Stimulated activated CD8-positive, alpha-beta memory T cell treated with anti-CD3 and anti-CD28 coated beads, Interleukin-2, amount 100 ng/mL, for 48 hours (primary cell): ENCODE measurements around the gene ADGRG1.
"Not testable (repeated sequence)": the region's sequence is repeated elsewhere in the genome, so short reads cannot be mapped to it uniquely, and the experiment has no call there.

ENCODE experiments used
- DNase-seq, 2 donors: peaks; one replicate each; pipeline ENCODE4 v3.0.0-alpha.2; 2020; ENCODE audit warnings: low read depth in 2 of 2

Gene ADGRG1

DNA sequence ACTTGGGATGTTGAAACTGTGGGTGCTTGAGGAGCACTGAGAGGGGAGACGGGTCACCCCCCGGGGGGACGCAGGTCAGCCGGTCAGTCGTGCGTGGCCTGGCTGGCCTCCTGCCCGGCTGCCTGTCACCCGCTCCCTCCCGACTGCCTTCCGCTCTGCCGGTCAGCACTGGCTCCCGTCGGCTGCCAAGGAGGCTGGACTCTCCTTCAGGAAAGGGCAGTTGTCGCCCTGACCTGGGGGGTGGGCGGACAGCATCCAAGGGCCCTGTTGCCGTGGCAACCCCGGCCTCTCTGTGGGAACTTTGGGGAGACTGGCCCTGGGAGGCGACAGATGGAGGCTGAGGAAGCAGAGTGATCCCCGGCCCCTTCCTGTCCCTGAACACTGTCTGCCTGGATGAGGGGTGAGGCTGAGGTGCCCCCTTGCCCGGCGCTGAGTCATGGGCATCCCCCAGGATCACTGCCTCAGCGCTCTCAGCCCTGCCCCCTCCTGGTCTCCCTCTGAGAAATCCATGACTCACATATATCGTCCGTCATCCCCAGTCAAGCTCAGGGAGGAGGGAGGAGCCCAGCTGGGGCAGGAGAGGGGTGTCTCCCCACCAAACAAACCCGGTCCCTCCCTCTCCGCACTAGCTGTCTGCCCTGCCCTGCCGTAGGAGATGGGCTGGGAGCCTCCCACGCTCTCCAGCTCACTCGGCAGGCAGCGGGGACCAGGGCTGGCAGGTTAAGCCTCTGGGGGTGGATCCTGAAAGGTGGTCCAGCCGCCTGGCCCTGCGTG is at the start of gene ADGRG1:
TSS of gene ADGRG1 (plus strand) at position 623 of the 774 bp plus-strand sequence. CDS start 21,658 bp downstream, outside the sequence.
- peak; percentile 43 to 61 for DNase-seq

DNA sequence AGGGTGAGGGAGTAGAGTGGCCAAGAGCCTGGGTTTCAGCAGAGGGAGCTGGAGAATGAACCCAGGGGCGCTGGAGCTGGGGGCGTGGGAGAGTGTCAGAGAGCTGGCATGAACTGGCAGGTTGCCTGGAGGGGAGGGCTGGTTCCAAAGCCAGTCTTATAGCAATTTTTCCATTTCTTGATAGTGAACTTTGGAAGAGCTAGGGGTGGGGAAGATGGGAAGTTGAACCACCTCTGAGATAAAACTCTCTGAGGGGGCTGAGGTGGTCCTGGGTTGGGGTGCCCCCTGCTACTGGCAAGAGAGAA is 49.1 kb upstream of the ADGRG1 start:
- no peak for DNase-seq

DNA sequence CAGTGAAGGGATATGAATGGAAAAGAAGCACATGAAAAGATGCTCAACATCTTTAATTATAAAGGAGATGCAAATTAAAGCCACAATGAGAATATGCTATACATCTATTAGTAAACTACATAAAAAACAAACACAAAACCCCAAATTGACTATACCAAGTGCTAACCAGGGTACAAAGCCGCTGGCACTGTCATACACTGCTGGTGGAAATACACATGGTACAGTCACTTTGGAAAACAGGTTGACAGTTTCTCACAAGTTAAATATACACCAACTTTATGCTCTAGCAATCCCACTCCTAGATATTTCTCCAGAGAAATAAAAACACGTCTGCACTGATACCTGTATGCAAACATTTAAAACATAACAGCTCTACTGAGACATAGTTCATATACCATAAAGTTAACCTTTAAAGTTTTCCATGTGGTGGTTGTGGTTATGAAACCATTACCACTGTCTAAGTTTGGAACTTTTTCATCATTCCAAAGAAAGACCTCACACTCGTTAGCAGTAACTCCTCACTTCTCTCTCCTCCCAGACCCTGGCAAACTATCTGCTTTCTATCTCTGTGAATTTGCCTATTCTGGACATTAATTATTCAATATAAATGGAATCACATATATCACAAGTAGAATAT is 43.3 kb upstream of the ADGRG1 start:
- no peak for DNase-seq

DNA sequence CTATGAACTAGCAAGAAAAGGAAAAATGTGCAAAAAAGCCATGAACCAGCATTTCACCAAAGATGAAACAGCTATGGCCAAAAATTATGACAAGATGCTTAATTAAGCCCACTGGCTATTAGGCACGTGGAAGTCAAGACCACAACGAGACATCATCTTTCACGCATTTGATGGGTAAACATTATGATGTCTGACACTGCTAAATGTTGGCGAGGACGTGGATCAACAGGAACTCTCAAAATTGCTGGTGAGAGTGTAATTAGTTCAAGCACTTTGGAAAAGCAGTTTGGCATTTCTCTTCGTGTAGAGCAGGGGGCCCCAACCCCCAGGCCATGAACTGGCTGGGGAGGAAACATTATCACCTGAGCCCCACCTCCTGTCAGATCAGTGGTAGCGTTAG is 39.6 kb upstream of the ADGRG1 start:
- no peak for DNase-seq

DNA sequence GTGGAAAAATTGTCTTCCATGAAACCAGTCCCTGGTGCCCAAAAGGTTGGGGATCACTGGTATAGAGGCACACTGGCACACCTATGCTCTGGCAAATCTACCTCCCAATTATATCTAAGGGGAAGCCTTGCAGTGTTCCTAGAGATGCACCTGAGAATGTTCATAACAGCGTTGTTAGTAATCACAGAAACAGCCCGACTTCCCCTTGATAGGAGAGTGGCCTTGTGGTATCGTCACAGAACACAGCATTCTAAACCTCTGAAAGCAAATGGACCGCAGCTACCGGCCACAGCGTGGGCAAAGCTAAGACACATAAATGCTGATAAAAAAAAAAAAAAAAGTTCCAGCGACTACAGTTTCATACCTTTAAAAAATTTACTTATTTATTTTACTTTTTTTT is 39.1 kb upstream of the ADGRG1 start:
- DNase-seq: no peak

DNA sequence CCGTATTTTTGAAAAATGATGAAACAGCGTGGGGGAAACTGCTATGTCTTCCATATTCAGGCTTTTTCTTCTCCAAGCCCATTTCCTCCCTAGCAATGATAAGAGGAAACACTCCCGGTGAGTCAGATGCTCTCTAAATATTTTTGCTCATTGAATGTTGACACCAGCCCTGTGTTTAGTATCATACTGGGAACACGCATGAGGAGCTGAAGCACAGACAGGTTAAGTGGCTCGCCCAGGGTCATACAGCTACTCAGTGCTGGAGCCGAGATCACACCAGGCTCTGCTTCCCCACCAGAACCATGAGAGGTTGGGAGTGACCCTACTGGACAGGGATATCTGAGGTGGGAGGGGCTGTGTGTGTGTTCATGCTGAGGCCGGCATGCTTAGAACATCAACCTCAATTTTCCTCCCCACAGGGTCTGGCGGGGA is 37.8 kb upstream of the ADGRG1 start:
- no peak for DNase-seq

DNA sequence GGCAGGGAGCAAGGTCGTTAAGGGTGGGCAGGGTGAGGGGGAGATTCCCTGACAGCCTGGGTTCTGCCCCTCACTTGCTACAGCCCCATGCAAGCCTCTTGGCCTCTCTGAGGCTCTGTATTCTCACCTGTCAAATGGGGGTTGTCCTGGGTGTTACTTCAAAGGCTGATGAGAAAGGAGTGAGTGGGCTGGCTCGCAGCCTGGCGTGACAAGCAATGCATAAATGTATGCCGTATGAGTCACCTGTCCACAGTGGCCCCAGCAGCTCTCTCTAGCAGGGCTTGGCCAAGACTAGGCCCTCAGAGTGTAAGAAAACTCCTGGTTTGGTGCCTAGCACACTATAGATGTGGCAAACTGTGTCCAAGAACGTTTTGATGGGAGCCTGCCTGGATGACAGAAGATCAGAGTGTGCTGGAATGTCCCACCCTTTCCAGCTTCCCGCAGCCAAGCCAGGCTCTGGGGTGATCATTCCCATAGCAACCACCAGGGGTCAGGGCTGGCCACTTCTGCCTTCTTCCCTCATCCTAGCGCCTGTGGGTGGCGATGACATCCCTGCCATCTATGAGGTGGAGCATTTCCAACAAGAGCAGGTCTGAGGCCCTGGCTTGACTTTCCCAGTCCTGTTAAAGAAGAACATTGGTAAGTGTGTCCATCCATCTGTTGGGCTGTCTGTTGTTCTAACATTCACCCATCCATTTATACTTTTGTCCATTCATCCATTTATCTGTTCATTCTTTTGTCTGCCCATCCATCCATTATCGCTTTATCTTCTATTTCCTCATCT is 37.2 kb upstream of the ADGRG1 start:
- DNase-seq: peak; percentile 64 to 67

DNA sequence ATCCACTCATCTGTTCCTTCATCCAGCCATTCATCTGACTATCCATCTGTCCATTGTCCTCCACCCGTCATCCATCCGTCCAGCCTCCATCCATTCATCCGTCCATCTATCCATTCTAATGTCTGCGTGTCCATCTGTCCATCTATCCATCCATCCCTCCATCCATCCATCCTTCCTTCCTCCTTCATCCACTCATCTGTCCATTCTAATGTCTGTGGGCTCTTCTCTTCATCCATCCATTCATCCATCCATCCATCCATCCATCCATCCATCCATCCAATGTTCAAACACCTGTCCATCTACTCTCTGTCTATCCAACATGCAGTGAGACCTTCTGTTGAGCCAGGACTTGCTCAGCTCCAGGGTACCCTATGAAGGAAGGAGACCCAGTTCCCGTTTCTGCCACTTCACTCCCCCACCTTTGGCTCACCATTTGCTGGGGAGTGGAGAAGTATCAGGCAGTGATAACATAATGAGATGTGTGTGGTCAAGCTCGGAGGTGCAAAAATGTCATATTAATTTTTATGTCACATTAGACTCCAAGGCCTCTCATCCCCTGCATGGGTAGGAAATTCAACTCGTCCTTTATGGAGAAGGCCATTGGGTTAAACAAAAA is 36.5 kb upstream of the ADGRG1 start:
- DNase-seq: no peak

DNA sequence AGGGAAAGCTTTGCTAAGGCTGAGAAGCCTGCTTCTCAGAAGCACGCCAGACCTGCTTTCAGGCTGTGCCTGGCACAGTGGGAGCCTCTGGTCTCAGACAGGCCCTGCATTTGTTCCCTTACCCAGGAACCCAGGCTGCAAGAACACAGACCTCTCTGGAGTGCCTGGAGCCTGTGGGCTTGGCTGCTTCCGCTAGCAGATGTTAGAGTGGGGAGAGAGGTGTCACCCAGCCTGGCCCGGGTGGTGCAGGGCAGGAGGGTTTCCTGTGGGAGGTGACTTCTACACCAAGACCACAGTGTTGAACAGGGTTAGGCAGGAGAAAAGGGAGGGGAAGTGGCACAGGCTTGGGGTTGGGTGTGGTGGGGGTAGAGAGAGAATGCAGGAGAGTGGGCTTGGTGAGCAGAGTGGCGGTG is 35.8 kb upstream of the ADGRG1 start:
- DNase-seq: peak; percentile 63 to 72

DNA sequence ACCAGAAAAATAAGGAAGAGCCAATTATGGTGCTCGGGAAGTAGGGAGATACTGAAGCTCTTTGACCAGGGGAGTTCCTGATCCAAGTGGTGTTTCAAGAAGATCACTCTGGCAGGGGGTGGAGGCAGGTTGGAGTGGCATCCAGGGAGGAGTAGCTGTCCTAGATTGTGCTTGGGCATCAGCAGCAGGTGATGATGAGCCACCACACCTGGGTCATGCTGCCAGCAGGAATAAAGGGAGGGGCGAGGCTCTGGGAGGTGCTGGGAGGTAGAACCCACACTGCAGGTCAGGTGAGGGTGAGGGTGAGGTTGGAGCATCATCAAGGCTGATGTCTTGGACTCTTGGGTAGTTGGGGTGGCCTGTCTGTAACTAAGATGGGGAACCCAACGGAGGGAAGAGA is 35.4 kb upstream of the ADGRG1 start:
- no peak for DNase-seq

DNA sequence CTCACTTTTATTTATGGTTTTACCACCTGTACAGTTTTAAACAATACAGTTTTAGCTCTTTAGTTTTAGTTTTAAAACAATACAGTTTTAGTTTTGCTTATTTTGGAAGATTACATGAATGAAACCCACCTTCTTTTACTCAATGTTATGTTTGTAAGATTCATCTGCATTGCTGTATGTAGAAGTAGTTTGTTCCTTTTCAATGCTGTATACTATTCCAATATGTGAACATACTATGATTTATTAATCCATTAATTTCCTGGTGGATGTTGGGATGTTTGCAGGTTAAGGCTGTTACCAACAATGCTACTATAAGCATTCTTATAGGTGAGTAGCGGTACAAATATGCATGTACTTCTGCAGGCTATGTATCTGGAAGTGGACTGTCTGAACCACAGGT is 34.4 kb upstream of the ADGRG1 start:
- DNase-seq: no peak

DNA sequence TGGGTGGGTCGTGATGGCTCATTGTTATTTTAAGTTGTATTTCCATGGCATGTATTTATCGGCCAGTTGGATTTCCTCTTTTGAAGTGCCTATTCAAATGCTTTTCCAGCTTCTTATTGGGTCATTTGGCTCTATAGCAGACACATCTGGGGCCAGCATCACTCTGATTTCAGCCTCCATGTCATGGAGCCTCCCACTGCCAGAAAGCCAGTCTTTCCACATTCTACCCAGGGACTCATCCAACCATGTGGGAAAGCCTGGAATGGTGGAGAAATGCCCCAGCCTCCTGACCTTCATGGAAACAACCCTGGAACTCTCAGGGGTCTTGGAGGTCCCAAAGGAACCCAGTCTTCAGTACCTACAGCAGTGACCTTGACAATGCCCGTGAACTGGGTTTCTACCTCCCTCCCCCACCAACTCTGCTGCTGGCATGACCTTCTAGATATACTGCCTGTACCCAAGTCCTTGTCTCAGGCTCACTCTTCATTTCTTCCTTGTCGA is 33.8 kb upstream of the ADGRG1 start:
- no peak for DNase-seq

DNA sequence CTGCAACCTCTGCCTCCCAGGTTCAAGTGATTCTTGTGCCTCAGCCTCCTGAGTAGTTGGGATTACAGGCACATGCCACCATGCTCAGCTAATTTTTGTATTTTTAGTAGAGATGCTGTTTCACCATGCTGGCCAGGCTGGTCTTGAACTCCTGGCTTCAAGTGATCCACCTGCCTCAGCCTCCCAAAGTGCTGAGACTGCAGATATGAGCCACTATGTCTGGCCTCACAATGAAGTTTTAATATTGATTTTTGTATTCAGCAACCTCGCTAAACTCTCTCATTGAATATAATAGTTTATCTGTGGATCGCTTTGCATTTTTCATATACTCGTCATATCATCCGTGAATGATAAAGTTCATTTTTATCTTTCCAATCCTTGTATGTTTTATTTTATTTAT is 32.2 kb upstream of the ADGRG1 start:
- DNase-seq: not testable (repeated sequence)

DNA sequence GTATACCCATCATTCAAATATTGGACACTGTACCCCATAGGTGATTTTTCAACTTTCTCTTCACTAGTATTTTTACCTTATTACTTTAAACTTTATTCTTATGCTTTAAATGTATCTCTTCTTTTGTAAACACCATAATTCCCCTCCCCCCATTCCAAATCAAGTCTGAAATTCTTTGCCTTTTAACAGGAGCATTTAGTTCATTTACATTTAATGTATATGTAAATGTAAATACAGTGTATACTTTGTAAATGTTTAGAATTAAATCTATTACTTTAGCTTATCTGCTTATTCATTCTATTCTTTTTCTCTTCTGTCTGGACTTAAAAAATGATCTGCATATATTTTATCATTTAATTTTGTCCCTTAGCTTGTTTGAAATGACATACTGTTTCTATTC is 30.0 kb upstream of the ADGRG1 start:
- no peak for DNase-seq

DNA sequence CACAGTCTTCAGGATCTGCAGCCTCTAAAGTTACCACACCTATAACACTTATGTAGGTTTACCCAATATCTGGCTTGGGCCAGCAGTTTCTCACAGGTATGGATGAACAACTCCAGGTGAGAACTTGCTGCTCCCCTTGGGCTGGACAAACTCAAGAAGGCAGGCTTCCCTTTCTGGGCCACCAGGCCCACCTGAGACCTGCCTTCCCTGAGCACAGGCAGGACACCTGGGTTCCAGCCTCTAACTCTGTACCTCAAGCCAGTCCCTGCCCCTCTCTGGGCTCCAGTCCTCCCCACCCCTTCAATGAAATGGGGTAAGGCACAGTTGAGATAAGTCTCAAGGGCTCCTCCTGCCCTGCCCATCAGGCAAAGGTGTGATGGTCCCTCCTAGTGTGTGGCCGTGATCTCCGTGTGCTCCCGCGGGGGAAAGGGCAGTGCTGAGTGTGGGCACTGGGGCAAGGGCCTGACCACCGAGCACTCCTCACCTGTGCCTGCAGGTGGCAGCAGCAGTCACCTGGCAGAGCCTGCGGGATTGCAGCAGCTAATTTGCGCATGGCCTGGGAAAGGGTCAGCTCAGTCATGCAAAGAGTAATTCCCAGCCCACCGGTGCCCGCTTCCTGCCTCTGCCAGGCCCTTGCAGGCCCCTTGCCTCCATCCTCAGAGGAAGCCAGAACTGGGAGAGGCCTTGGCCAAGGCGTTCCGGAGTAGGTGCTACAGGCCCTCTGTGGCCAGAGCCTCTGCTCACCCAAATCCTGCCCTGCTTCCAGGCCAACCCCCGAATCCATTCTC is 28.2 kb upstream of the ADGRG1 start:
- DNase-seq: no peak

DNA sequence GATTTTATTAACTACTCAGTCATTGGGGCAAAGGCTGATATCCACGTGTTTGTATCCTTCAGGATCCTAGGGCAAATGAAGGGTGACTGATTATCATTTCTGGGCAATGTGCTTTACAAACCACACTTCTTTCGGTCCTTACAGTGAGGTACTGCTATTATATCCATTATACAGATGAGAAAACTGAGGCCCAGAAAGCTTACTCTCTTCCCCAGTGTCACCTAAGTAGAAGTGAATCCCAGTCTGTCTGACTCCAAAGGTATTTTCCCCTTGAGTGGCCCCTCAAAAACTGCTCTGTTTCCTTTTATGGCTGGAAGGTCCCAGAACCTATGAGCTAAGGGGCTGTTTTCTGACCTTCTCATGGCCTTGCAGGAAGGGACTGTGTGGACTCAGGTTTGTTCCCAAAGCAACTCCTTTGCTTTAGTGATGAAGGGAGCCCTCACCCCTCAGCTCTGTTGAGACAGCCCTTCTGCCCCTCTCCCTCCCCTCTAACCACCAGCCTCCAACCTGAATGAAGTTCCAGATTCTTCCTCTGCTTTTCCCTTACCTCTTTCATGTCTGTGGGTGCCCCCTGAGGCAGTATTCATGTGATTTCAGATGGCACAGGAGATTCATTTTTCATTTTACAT is 27.4 kb upstream of the ADGRG1 start:
- no peak for DNase-seq

DNA sequence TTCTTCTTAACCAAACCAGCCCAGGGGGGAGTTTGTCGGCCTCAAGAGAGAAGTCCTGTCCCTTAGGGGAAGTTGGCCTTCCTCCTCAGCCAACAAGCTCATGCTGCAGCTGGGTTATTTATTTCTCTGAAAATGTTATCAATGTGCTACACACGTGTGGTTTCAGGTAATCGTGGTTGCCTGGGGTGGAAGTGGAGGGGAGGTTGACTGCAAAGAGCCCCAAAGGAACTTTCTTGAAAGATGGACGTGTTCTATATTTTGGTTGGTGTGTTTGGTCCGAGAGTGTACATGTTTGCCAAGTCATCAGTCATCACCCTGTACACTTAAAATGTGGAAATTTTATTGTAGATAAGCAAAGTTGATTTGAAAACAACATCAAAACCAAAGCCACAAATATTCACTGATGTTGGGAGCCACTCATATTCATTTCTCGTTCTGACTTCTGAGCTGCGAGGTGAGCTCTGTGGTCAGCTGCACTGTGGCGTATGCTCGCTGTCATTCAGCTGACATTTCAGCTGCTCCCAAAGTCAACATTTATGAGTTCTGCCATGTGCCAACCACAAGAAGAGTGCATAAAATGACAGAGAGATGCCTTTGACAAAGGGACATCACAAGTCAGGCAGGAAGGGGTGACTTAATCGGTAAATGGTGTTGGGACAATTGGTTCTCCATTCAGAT is 26.5 kb upstream of the ADGRG1 start:
- no peak for DNase-seq

DNA sequence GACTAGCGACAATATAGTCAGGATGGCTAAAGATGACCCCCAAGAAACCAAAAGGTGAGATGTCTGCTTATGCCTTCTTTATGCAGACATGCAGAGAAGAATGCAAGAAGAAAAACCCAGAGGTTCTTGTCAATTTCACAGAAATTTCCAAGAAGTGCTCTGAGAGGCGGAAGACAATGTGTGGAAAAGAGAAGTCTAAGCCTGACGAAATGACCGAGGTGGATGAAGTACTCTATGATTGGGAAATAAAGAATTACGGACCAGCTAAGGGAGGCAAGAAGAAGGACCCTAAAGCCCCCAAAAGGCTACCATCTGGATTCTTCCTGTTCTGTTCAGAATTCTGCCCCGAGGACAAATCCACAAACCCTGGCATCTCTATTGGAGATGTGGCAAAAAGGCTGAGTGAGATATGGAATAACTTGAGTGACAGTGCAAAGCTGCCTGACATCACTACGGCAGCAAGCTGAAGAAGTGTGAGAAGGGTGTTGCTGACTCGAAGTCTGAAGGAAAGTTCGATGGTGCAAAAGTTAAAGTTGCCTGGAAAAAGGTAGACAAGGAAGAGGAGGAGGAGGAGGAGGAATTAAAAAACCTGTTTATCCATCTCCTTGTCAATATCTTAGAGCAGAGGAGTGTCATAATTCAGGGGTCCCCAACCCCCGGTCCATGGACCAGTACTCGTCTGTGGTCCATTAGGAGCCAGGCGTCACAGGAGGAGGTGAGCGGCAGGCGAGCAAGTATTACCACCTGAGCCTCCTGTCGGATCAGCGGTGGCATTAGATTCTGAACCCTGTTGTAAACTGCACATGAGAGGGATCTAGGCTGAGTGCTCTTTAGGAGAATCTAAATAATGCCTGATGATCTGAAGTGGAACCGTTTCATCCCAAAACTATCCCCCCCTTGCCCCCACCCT is 25.1 kb upstream of the ADGRG1 start:
- DNase-seq: no peak

DNA sequence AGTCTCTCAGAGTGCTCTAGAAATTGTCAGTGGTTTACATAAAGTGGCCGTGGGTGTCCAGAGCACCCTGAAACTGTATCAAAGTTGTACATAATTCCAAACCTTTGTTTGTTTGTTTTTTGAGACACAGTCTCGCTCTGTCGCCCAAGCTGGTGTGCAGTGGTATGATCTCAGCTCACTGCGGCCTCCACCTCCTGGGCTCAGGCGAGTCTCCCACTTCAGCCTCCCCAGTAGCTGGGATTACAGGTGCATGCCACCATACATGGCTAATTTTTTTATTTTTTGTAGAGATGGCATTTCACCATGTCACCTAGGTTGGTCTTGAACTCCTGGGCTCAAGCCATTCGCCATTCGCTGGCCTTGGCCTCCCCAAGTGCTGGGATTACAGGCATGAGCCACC is 24.3 kb upstream of the ADGRG1 start:
- DNase-seq: no peak
